HEK293 (cell line): ENCODE data around the gene CPLANE1.

ENCODE experiments used
- OSR2 ChIP-seq: fragments of 450-650 bp; formaldehyde crosslinking; IDR thresholded peaks from 2 replicates; pipeline ENCODE4 v1.5.1; 2016; ENCODE audit warnings: missing biosample characterization, missing genetic modification characterization
- ZNF548 ChIP-seq: fragments of 450-650 bp; formaldehyde crosslinking; IDR thresholded peaks from 2 replicates; pipeline ENCODE4 v1.5.1; 2016; ENCODE audit warnings: missing biosample characterization, missing genetic modification characterization
- ZNF558 ChIP-seq: fragments of 450-650 bp; formaldehyde crosslinking; IDR thresholded peaks from 2 replicates; pipeline ENCODE4 v1.5.1; 2016; ENCODE audit warnings: missing biosample characterization, missing genetic modification characterization

DNA sequence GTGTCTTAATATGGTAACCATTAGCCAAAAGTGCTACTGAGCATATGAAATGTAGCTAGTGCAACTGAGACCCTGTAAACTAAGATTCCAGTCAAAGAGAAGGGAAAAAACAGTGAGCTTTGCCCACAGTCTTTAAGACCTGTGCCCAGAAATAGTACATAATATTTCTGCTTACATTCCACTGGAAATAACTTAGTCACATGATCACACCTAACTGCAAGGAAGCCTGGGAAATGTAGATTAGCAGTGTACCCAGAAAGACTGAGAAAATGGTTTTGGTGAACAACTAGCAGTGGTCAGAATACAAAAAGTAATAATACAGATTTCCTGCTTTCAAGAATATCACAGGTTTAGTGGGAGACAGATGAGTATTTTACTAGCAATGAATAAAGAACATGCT is 2.5 kb upstream of the CPLANE1 start:
- TF ChIP-seq ZNF558 = no peak
- TF ChIP-seq OSR2 (tag by site-specific recombination) = no peak
- TF ChIP-seq ZNF548 (tag by site-specific recombination) = no peak
